Hematopoietic multipotent progenitor cell treated with erythropoietin and hydrocortisone succinate and interleukin-3 and kit ligand, for 4 days (in vitro differentiated cells): ENCODE measurements around the gene HES2.
"Not testable (repeated sequence)": the region's sequence is repeated elsewhere in the genome, so short reads cannot be mapped to it uniquely, and the experiment has no call there.

Source experiments
- DNase-seq: peaks from one replicate; pipeline ENCODE4 v3.0.0-alpha.2; 2015

The HES2 gene

DNA sequence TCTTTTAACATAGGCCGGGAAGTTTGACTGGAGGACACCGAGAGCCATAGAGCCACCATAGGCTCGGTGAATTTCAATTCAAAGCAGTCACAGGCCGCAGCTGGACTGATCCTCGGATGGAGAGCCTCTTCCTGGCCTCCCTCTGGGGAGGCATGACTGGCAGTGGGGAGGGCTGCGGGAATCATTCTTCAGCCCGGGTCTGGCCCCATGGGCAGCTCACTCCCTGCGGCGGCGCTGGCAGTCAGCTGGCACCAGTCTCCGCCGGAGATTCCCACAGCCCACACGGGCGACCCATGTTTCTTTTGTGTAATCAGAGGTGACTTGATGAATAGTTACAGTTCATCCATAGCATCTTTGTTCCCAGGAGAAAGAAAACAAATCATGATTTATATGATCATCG lies 15.4 kb upstream of the HES2 start:
- DNase-seq: no peak

DNA sequence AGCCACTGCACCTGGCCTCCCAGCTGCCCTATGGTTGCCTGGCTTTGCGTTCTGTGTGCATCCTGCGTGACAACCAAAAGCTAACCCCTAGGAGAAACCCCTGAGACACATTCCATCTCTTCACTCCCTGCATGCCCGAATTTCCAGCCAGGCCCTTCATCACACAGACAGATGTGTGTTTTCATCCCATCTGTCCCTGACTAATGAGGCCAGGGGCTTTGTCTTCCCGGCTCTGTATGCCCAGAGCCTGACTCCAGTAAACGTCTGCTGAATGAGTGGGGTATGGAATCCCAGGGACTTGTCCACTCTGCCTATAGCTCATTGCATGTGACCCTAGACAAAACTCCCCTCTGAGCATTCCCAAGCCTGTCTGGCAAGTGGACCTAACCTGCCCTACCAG lies 14.5 kb upstream of the HES2 start:
- DNase-seq: no peak

DNA sequence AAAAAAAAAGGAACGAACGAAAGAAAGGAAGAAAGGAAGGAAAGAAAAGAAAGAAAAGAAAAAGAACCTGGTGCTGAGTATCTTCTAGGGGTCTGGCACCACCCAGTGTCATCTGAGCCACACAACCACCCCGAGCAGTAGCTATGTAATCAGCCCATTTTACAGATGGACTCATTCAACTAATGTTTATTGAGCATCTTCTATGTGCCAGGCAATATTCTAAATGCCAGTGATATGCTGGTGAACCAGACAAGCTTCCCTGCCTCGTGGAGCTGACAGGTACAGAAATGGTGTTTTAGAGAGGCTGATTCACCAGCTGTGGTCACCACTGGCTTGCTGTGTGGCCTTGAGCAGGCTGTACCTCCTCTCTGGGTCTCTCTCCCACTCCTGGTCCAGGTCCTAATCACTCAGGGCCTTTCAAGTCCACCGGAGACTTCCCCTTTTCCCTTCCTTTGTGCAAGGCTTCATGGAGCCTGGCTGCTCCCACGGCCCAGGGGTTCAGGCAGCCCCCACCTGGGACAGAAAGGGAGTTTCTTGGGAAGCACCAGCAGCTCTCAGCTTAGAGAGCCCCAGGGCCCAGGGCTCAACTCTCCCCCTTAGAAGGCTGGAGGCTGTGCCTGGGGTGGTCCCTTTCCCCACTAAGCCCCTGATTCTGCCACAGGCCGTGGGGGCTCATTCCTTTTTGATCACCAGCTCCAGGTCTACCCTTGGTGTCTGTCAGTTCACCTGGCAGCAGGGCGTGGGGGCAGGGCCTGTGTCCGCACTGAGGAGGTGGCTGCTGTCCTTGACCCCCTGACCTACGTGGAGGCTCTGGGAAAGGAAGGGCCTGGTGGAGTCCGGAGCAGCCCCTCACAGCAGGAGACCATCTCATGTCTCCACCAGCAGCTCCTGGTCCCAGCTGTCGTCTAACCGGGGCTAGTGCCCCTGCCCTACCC lies 12.2 kb upstream of the HES2 start:
- not testable (repeated sequence) for DNase-seq

DNA sequence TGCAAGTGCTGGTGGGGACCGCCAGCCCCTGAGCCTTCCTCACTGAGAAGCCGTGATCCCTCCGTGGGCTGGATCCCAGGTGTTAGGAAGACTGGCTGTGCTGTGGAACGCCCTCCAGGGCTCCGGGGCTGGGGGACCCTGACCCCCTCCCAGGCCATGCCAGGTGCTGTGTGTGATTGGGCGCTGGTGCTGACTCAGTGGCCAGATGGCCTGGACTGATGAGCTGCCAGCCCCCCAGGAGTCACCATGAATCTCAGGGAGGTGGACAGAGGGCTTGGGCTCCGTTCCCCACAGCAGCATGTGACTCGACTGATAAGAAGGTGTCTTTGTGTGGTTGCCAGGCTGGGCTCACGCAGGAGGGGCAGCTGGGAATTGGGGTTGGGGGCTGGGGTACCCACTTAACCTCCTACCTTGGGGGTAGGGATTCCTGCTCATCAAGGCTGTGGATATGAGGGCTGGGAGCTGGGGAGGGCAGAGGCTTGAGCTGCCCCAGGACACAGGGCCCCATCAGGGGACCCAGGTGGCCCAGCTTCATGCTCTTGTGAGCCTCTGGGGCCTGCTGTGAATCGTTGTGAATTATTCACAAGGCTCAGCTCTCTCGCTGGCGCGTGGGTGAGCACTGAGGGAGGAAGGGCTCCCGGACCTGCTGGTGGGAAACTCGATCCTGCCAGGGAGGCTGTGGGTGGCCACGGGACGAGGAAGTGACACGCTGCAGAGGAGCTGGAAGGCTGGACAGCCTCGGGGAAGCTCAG lies 10.1 kb upstream of the HES2 start:
- peak; percentile 69 for DNase-seq

DNA sequence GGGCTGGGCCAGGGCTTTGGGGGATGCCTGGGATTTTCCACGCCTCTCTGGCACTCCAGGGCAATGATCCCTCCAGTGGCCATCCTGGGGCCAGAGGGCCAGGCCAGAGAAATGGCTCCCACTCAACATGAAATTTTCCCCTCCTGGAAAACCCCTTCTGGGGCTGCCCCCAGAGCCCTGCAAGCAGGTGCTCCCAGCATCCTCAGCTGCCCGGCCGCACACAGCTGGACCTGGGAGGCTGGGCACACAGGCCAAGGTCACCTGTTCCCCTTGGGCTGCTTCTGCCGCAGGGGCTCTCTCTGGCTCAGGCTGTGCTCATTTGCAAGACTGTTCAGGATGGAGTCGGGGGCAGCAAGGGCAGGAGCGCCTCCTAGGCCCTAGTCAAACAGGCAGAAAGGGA lies 8.7 kb upstream of the HES2 start:
- not testable (repeated sequence) for DNase-seq

DNA sequence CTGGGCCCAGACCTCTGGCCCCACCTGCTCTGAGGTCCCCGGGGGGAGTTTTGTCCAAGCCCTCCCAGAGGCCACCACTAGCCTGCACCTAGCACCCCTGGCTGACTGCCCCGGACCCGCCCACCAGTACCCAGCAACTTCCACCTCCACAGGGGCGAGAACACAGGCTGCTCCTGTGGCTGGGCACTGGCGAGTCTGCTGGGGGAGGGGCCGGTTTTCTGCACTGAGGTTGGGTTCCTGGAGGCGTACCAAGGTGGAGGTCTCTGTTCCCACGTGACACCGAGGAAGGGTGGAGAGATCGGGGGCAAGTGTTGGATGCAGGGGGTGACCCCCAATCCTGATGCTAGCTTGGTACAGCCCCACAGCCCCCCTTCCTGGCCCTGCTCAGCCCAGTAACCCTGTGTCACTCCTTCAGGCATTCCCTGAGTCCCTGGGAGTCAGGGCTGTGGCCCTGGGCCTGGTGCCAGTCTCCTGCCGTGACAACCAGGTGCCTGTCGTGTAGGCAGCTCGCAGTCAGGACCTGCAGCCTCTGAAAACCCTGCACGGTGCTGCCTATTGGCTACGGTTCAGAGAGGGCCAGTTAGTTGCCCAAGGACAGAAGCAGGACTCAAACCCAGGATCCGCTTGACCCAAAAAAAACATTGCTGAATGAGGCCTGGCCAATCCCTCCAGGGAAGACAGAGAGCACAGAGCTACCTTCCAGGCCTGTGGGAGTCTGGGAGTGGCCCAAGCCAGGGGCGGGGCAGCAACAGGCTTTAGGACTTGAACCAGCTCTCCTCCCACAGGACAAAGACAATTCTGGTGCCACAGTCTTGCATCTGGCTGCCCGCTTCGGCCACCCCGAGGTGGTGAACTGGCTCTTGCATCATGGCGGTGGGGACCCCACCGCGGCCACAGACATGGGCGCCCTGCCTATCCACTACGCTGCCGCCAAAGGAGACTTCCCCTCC lies 8.0 kb upstream of the HES2 start:
- DNase-seq: no peak

DNA sequence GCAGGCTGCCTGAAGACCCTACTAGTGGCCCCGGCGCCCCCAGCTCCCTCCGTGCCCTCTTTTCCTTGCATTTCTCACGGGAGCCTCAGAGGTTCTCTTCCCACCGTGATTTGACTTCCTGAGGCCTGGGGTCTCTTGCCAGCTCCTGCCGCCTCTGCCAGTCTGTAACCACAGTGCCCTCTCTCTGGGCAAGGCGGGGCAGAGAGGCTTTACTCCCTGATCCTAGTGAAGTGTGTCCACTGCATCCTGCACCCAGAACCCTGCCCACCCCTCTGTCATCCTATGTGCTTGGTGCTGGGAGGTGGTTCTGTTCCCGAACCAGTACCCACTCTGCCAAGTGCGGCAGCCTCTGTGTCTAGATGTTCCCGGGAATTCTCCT lies 7.2 kb upstream of the HES2 start:
- no peak for DNase-seq

DNA sequence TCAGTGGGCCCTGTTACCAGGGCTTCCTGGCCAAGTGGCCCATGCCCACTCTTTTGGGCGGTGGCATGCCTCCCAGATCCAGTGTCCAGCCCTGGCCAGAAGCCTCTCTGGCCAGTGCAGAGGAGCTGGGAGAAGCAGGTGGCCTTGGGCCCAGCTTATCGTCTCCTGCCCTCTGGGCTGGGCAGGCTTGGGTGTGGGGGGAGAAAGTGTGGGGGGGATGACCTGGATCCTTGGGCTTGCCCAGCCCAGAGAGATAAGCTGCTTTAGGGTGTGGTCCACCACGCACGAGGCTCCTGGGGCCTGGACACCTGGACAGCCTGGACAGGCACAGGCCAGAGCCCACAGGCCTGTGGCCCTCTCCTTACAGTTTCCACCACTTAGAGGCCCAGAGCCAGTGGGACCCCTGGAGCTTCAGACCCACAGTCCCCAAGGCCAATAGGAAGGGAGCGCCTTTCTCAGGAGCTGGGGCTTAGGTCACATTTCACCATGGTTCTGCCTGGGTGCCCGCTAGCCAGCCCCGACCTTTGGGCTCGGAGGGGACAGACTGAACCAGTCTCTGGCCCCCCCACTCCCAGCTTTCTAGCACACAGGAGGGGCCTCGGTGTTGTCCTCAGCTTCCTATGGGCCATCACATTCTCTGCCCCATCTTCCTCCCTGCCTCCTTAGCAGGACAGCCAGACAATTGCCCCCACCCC lies 6.7 kb upstream of the HES2 start:
- DNase-seq: no peak

DNA sequence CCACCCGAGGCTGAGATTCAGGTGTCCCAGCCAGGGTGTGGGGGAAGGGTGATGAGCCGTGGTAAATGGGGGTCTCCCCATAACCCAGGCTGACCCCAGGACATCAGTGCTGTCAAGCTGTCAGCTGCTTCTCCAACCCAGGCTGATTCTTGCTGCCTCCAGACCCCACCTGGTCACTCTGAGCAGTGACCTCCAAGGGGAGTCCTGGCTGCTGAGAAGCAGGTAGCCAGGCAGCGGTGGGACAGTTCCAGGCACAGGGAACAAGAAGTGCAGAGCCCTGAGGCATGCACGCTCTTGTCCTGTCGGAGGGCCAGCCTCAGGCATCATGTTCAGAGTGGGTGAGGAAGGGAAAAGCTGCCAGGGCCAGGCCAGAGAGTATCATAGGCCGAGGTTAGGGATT lies 5.9 kb upstream of the HES2 start:
- DNase-seq: no peak

DNA sequence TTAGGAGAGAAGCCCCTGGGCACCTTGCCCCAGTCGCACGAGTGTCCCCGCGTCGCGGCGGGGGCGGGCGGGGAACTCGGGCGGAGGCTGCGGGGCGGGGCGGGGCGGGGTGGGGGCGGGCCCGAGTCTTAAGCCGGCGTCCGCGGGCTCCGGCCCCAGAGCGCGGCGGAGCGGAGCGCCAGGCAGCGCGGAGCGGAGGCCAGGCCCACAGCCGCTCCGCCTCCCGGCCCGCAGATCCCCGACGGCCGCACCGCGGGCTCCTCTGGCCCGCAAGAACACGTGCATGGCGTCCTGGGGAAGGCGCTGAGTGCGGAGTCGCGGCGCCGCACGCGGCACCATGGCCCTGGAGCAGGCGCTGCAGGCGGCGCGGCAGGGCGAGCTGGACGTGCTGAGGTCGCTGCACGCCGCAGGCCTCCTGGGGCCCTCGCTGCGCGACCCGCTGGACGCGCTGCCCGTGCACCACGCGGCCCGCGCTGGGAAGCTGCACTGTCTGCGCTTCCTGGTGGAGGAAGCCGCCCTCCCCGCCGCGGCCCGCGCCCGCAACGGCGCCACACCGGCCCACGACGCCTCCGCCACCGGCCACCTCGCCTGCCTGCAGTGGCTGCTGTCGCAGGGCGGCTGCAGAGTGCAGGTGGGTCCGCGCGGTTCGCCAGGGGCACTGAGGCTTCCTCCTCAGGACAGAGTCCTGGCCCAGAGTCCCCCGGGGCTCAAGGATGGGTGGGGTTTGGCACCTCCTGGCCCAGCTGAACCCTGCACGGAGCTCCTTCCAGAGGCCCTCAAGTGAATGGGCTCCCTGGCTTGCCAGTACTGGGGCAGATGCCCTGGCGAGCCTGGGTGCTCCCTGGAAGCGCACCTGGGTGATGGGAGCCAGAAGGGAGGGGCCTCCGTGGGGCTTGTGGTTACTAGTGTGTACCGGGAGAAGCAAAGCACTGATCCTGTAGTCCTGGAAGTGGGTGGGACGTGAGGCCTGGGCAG lies 5.2 kb upstream of the HES2 start, which contains the start of gene ESPN:
Gene ESPN (plus strand): TSS at position 158 of the 975 bp plus-strand sequence. CDS start 180 bp downstream, at position 338.
- DNase-seq: peak; percentile 48

DNA sequence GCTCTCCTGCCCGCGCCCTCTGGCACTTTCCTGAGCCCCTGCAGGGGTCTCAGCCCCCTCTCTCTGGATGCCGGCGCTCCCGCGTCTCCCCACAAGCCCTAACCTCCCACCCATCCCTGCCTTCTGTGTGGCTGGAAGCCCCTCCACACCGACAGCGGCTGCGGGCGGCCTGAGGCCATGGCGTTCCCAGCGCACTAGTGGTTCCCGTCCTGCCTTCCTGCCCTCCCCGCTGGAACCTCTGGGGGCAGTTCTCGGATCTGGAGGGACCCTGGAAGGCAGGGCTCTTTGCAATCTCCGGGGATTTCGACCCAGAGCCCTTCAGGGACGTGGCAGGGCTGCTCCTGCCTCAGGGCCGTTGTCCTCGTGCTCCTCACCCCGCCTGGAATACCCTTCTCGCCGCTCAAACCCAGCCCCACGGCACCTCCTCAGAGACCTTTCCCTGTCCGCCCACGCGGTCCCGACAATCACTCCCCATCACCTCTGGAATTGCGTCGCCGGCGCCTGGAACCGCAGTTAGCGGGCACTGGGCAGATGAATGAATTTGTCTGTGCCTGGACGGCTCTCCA lies 4.4 kb upstream of the HES2 start:
- no peak for DNase-seq

DNA sequence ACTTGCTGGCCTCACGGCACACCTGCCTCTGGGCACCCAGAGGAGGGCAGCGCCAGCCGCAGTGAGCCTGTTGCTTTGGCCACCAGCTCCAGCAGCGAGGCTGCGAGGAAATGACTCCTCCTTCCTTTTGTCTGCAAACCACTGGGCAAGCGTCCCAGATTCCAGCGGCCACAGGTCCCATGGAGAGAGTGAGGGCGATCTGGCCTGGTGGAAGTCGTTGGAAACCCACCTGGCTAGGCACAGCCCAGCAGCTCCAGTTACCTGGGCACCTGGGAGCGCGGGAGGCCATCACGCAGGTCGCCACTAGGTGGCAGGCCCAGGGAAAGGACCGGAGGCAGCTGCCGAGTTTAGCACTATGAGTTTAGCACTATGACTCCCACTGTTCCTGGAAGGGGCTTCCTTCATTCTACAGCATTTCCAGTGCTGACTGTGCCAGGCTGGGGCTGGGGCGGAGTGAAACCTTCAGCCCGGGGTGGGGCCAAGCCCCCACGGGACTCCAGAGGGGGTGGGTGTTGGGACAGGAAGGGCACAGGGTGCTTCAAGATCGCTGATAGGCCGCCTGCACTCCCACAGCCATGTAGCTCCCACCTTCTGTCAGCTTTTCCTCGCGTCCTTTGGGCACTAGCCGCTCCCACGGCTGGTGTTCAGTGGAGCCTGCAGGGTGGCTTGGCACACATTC lies 3.7 kb upstream of the HES2 start:
- DNase-seq: peak; percentile 69

DNA sequence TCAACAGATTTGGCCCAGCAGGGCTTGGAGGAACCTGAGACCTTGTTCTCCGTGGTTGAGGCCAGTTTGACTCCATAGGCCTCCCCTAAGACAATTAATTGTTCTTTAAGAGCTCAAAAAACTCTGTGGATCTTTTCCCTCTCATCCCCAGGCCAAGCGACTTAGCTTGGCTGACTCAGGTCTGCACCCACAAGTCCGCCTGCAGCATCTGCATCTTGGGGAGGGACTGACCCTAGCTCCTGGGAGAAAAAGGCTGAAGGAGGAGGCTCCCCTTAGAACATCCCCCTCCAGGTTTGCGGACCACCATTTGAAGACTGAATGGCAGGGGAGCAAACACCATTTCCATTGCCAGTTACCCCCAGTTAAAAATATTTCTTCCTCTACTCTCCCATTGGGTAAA lies 1.5 kb upstream of the HES2 start:
- DNase-seq: no peak

DNA sequence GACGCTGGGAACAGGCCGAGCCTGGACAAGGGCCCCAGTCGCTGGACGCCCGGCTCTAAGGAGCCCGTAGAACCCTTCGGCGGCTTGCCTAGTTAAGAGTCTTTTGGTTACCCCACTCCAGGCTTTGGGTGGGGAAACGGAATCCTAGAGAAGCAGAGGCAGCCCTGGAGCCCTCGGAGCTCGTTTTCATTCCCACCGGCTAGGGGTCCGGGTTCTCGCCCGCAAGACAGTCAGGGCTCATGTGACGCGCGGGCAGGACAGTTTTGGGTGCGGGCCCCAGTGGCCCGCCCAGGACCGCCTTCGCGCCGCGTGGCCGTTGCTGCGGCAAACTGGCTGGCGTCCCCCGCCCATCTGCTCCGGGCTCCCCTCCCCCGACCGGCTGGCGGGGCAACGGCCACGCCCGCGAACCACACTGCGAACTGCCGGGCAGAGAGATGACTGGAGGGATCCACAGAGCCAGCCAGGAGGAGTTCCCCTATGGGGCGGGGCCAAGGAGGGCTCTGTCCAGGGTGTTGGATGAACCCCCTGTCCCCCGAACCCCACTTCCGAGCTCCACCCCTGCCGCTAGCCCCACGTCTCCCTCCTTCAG lies 829 bp upstream of the HES2 start:
- DNase-seq: peak; percentile 81

DNA sequence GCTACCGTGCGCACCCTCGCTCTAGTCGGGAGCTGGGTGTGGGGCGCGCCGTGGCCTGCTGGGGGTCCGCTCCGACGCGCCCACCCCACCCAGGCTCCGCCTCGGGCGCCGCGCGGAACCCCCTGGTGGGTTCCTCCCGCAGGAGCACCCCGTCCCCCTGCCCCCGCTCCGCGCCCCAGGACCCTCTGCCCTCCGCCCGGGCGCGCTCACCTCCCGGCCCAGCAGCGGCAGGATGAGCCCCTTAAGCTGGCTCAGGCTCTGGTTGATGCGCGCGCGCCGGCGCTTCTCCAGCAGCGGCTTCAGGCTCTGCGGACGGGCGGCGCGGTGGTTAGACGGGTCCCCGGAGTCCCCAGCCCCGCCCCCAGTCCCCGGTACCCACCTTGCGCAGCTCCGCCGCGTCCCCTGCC lies 319 bp downstream of the HES2 start:
- no peak for DNase-seq

DNA sequence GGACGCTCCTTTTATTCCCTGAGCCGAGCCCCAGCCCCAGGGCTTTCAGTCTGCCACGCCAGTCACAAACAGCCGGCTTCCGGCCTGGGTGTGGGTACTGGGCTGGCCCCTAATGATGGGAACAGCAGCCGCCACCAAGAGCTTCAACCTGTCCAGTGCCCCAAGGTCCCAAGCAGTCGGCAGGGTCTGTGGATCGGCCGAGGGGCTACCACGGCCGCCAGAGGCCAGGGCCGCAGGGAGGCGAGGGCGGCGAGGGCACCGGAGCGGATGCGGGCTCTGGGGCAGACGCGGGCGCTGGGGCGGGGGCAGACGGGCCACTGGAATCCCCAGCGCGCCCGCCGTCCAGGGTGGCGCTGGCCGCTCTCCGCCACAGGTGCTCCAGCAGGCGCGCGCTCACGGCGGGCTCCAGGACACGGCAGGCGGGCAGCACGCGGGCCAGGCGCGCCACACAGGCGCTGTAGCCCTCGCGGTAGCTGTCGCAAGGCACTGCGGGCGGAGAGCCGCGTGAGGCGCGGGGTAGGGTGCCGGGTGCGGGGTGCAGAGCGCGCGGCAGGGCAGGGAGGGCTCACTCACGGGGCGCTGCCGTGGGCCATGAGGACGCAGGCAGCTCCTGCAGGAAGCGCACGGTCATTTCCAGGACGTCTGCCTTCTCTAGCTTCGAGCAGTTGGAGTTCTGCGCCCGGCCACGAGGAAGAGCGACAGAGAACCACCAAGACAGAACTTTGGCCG lies 887 bp downstream of the HES2 start:
- DNase-seq: no peak

DNA sequence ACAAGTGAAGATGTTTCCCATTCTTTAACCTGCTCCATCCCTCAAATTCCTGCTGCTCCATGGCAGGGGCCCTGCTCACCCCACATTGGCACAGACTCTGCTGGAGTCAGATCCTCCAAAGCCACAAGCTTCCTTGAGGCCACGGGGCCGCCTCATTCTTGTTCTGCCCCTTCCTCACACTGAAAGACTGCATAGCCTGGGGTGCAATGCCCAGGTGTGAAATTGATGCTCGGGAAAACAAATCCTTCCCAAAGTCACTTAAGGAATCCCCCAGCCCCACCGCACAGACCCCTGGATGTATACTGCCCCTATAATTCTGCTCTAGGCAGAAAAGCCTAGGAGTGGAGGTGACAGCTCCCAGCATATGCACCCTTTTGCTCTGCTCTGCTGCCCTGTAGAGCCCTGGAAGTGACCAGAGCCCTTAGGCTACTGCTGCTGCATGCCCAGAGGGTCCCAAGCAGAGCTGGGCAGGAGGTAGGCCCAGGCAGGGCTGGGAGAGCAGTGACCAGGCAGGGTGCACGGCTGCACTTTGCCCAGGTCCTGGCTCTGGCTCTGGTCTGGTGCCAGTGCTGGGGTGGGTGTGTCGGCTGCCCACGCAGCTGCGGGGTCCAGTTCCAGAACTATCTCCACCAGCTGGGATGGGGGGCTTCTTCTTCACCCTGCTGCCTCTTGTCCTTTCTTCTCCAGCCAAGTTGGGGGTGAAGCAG lies 1.6 kb downstream of the HES2 start:
- DNase-seq: no peak

DNA sequence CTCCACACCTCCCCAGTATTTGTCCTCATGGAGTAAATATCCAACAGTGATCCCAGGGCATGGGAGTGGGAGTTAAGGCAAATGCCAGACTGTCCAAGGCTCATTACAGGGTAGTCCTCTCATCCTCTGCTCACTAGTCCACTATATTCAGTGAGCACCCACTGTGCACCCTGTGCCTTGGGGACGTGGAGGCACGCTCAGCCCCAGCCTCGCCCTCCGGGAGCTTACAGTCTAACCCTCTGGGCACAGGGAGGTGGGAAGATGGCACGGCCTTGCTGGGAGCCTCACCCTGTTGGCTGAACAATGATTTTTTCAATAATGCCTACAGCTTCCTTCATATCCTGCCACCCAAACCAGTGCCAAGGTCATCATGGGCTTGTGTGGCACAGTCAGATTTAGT lies 2.8 kb downstream of the HES2 start:
- DNase-seq: no peak
